ENCODE results near the gene MEX3C. TPM values are rescaled to one million over a fixed set of nuclear protein-coding genes. Genes with fewer than 3 reads are reported as not detected.

Gene MEX3C
- 36.1 and 37.6 TPM in 2 replicates for total RNA-seq (2014; rRNA removed)
- polyA plus RNA-seq (2012), result 13.7 TPM

DNA sequence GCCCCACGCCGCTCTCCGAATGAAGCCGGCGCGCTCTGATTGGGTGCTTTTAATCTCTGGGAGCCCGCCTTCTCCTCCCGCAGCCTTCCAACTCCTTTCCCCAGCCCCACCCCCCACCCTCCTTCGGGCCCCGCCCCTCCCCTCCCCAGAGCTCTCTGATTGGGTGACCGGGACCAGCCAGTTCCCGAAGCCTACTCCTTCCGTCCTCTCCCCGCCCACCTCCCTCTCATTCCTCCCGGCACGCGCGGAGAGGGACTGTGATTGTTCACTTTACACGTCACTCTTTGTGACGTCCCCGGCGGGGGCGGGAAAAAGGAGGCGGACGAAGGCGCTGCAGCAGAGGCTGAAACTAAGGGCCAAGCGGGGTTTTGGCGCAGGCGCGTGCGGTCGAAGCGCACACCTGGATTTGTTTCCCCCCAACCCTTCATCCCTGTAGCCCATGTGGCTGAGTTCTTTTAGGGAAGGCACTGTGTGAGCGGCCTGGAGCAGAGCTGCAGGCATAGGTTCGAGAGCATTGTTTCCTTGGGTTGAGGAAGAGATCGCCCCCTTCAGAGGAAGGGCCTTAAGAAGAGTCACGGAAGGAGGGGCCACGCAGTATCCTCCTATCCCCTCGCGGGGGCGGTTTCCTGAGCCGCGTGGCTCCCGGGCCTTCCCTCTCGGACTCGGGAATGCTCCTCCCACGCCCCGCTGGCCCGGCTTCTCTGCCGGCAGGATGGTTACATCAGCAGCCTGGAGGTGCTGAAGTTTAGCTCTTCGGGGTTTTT lies at the start of gene MEX3C:
TSS of gene MEX3C (minus strand) at position 21 of the 764 bp plus-strand sequence. CDS start 361 bp downstream, outside the sequence.
- peak; percentile 99 for DNase-seq (ENCODE audit: low read depth)

DNA sequence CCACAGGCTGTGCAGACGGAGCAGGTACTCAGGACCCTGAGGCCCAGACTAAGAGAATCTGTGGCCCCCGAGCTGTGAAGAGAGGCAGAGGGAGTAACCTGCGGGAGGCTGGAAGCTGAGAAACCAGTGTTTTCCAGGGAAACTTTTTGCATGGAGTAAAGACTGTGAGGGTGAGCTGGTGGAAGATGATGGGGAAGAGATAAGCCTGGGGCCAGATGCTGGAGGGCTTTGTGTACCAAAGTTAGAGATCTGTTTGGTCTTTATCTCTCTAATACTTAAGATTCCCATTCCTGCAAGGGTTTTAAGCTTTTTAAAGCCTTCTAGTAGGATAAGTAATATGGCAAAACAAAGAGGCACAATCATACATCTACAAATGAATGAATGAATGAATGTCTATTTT lies 43.7 kb upstream of the MEX3C start:
- DNase-seq (ENCODE audit: low read depth), result no peak

DNA sequence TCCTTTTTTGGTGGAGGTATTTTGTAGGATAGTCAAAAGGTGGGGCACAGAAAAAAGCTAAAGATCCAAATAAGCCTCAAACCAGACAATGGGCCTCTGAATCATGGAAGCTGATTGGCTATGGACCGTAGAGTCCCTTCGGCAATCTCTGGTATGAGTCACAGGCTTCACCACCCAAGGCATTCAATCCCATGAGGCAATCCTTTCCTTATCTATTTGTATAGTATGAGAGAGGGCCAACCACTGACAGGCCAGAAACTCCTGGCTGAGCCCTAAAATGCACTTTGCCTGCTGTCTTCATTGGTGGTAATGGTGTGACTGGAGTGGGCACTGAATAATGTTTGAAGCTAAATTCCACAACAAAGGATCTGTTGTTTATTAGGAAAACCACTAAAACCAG lies 38.7 kb upstream of the MEX3C start:
- DNase-seq (ENCODE audit: low read depth), result peak; percentile 17

DNA sequence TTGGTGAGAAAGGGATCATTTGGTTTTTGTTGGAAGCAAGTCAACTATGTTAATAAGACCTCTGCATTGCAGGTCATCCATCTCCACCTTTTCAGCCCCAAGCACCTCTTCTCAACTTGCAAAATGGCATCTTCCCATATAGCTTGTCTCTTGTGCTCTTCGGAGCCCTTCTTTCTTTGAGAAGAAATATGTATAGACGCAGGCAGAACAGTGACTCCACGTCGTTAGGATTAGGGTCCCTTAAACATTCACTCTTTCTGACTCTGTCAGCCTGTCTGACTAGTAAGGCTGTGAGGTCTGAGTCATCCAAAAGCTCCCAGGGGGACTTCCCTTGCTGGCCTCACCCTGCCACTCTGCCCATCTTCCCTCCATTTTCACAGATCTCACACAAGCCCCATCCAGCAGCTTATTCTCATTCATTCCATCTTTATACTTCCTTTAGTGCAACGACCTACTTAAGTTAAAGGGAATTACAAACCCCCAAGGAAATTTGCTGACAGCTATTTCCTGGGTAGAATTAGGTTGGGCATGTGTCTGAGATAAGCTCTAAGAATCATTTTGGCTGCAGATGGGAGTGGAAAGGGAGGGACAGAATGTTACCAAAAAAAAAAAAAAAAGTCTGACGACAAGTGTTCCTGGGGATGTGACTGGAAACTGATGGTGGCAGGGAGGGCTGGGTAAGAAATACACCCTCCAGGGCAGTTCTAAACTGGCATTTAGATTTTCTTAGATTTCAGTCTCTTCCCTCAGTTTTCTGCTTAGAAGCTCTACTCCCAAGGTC lies 37.7 kb upstream of the MEX3C start:
- peak; percentile 1 for DNase-seq (ENCODE audit: low read depth)

DNA sequence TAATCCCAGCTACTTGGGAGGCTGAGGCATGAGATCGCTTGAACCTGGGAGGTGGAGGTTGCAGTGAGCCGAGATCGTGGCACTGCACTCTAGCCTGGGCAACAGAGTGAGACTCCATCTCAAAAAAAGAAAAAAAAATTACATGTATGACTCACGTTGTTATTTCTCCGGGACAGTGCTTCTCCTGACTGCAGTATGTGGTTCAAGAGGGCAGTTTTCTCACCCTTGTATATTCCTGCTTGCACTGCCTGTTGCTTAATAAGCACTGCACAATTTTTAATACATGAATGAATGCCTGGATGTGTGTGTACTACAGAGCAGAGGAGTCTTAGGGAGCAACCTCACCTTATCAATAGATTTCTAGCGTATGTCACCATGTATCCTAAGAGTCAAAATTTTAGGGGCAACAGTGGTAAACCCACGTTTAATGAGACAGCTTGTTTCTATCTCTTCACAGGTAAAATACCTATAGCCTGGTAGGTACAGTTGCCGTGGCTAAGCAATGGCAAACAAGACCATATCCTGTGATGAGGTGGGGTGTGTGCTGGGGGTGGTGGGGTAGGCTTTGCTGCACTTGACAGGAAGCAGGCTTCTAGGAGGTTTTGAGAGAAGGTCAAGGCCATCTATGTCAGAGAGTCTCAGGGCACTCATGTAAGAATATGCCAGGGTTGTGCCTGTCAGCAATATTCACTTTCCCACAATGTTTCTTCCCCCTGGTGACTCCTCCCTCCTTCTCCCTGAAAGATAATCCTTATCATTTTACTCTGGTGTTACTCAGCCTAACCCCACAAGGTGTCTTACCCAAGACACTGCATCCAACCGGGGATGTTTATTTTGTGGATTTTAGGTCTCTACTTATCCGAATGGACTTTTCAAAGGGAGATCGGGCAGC lies 36.9 kb upstream of the MEX3C start:
- DNase-seq (ENCODE audit: low read depth), result no peak

DNA sequence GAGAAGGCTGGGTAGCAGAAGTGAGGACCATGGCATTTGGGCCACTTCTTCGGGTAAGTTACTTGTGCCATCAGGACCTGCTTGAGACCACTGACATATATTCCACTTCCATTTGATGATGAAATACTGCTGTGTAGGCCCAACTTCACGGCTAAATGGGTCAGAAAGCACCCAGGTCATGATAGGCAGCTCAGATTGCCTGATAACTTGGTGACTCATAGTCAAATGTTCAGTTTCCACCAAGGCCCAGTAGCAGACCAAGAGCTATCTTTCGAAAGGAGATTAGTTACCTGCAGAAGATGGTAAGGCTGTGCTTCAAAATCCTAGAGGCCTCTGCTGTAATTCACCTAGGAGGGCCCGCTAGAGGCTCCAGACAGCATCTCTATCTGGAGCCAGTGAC lies 31.8 kb upstream of the MEX3C start:
- no peak for DNase-seq (ENCODE audit: low read depth)

DNA sequence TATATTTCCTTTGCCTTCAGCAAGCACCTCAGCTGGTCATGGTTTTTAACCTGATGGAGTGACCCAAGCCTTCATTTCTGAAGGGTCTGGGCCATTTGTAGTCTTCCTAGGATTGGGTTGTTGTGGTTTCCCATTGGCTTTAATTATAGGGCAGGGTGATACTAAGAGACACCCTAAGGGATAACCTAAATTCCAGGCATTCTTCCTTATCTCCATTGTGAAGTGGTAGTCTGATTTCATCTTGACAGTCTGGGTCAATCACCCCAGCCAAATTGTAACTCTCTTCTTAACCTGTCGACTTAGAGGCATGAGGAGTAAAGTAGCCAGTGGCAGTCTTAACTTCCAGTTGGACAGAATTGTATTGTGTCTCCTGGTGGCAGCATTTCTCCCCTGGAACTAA lies 30.2 kb upstream of the MEX3C start:
- no peak for DNase-seq (ENCODE audit: low read depth)

DNA sequence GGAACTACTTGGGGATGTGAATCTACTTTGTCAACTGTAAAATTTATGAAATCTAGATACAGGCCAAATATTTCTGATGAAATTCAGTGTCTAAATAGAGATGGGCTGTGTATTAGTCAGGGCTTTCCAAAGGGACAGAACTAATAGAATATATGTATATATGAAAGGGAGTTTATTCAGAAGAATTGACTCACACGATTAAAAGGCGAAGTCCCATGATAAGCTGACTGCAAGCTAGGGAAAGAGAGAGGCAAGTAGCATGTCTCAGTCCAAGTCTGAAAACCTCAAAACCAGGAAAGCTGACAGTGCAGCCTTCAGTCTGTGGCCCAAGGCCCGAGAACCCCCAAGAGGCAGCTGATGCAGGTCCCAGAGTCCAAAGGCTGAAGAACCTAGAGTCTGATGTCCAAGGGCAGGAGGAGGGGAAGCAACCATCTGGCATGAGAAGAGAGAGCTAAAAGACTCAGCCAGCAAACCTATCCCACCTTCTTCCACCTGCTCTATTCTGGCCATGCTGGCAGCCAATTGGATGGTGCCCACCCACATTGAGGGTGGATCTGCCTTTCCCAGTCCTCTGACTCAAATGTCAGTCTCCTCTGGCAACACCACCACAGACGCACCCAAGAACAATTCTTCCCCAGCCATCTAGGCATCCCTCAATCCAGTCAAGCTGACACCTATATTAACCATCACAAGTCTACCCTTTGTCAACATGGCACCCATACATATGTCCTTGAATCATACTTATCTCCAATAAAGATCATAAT lies 29.3 kb upstream of the MEX3C start:
- no peak for DNase-seq (ENCODE audit: low read depth)

DNA sequence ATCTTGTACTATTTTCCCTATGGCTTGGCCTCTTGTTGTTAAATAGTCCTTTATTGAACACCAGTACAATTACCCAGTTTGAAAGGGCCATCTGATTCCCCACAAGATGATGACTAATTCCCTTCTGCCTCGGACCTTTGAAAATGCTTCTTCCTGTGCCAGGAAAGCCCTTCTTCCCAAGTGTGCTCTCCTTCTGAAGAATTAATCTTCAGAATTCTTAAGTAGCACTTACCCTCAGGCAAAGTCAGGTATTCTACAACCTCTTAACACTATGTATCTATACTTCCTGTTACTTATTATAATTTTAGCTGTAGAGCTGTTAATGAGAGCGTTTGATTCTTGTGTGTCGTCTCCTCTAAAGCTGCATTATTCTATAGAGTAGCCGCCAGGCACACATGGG lies 28.6 kb upstream of the MEX3C start:
- DNase-seq (ENCODE audit: low read depth), result no peak

DNA sequence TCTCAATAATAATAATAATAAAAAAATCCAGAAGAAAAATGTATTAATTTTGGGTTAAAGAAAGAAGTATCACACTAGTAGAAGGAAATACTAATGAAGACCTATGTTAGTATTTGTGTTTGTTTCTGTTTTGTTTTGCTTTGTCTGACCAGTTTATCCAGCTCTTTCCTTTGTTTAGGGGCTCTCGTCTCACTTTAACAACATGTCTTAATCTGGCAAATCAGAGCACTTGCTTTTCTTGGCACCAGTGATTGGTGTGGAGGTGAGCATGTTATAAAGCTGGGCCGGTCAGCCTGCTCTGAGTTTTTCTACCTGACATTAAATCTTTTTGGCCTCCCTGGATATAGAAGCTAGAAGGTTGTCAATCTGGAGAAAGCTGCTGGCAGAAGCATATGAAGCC lies 15.1 kb upstream of the MEX3C start:
- no peak for DNase-seq (ENCODE audit: low read depth)

DNA sequence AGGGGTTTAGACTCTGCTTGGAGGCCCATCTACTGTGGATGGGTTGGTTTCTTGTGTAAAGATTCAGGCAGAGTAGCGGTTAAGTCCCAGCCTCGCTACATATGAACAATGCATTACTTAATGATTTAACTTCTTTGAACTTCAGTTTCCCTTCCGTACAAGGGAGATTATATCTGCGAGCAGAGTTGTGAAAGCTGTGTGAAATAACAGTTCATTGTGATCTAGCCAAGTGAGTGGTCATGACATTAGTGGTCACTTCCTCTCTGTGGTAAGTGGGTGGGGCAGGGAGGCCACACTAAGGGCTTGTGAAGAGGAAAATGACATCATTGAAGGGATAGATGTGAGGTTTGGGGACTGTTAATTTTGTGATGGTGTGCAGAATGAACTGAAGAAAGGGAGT lies 14.1 kb upstream of the MEX3C start:
- DNase-seq (ENCODE audit: low read depth), result peak; percentile 51

DNA sequence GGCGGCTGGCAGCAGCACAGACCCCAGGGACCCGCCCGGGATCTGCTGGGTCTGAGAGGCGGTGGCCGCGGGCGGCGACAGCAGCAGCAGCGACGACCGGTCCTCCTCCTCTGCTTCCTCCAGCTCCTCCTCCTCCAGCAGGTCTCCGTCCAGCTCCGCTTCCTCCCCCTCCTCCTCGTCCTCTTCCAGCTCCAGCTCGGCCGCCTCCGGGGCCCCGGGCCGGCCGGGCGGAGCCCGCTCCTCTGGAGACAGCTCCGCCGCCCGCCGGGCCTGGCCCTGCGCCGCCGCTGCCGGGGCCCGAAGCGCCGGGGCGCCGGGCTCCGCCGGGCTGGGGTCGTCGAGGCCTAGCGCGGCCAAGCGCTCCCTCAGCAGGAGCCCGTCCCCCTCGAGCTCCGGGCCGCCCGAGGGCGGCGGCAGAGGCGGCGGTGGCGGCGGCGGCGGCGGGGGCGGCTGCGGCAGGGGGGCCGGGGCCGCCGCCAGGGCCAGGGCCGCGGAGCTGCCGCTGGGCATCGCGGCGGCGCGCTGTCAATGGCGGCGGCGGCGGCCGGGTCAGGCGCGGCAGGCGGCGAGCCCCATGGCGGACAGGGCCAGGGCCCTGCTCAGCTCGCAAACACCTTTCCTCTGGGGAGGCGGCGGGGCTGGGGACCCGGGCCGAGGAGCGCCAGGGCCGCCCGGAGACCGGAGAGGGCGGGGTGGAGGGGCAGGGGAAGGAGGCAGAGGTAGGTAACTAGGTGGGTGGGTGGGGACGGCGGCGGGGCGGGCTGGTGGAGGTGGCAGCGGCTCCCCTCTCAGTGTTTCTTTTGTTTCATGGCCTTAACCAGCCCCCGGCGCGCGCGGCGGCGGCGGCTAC lies 445 bp downstream of the MEX3C start:
- DNase-seq (ENCODE audit: low read depth), result peak; percentile 43

DNA sequence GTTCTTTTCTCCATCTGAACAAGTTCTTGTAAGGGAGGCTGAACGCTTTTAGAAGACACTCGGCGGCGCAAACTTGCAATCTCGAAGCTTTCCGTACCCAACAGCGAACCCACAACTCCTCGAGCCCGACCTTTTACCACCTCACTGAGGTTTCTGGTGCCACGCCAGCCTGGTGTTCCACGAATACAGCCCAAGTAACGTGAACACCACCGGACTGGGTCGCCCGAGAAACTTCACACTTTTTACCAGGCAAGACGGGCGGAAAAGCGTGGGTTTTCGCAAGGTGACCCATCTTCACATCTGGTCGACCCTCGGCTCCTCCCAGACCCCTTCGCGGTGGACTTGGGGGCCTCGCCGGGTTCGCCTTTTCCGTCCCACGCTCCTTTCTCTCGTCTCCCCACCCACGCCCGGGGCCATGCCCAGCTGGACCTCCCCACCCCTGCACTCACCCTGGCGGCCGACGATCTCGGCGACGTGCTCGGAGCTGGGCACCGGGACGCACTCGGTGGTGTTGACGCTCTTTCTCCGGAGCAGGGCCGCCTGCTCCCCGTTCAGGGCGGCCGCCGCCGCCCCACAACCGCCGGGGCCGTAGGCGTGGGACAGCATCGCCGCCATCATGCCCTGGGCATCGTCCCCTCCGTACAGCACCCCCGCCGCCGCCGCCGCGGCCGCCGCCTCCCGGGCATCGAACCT lies 1.2 kb downstream of the MEX3C start:
- DNase-seq (ENCODE audit: low read depth), result peak; percentile 30

DNA sequence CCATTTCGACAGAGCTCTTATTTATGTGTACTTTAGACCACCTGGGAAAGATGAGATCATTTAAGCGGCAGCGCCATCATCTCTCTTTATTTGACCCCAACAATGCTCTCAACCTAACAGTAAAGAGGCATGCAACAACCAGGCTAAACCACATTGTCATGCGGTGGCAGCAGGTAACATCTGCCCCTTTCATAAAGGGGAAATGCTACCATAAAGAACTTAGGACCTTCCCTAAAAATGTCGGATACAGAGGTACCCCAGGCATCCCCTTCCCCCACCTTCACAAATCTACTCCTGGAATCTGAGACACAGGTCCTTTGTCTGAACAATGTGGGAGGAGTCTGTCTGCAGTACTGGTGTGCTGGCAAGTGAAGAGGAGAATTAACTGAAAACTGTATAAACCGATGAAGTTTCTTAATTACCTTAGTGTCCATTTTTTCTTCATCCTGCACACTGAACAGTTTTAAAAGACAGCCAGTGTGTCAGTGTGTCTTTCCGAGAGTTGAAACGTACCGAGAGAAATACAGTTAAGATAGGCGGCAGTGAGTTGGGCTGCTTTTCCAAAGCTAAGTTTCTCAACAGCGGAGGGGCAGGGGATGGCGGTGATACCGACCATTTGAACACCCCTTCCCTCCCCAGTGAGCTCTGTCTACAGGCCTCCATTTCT lies 1.9 kb downstream of the MEX3C start:
- DNase-seq (ENCODE audit: low read depth), result peak; percentile 49

DNA sequence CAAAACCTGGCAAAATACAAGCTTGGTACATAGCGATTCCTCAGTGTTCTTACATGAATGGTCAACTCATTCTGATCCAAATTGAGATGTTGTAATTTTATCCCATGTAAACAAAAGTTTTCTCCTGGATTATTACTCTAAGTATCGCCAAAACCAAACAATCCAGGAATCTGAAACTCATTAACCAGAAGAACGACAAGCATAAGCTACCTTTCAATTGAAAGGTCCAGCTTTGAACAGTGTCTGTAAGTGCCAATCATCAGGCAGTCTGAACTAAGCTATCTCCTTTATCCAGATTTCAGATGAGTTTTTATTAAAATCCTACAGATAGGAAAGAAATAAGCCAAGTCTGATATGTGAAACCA lies 2.4 kb downstream of the MEX3C start:
- no peak for DNase-seq (ENCODE audit: low read depth)

DNA sequence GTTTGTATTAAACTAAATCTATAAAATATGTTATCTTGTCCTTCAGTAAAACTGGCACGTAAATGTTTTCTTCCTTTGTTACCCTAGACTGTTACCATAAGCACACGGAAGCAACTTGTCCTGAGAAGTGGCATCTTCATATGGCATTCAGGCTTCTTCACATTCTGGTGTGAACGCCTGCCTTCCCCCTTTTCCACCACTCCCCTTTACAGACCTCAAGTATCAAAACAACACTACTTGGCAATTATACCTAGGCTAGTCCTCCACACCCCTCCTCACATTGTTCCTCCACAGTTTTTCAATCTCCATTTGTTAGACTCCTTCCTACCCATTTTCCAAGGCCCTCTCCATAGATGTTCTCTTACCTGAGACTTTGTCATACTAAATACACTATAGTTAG lies 2.9 kb downstream of the MEX3C start:
- DNase-seq (ENCODE audit: low read depth), result no peak

DNA sequence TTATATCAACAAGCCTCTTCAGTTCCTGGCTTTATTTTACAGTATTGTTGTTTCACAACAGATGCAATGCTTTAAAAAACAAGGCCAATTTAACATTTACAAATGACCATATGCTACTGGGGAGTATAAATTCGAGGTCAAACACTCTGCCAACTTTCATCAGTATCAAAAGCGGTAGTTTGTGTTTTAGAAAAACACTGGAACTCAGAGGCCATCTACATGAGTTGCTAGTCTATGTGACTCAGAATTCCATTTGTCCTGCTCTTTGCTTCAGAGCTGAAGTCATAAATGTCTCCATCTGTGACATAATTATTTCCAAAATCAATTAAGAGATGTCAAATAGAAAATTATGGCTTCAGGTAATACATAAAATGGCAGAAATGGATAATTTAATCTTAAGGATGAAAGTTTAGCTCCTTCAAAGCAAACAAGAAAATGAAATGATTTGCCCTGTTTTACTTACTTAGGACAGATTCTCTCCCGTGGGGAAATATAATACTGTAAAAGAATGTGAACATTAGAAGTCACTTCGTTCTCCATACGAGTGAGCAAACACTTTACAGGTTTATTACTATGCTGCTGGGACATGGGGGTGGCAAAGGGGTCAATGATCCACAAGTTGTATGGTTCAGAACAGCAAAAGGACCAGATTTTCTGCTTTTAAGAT lies 3.7 kb downstream of the MEX3C start:
- peak; percentile 48 for DNase-seq (ENCODE audit: low read depth)

DNA sequence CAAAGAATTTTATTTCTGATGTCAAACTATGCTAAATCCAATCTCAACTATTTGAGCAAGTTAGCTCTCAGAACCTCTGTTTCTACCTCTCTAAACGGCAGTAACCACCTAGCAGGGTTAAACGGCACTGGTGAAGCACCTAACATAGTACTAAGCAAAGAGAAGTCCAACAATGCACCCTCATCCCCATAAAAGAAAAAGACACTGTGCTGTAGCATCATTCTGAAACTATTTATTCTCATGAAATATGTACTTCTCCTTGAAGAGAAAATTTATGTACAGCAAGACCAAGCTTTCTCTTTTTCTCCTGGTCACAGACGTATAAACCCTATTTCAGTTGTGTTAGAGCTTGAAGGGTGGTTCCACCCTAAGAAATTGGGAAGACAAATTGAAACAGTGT lies 4.8 kb downstream of the MEX3C start:
- no peak for DNase-seq (ENCODE audit: low read depth)

DNA sequence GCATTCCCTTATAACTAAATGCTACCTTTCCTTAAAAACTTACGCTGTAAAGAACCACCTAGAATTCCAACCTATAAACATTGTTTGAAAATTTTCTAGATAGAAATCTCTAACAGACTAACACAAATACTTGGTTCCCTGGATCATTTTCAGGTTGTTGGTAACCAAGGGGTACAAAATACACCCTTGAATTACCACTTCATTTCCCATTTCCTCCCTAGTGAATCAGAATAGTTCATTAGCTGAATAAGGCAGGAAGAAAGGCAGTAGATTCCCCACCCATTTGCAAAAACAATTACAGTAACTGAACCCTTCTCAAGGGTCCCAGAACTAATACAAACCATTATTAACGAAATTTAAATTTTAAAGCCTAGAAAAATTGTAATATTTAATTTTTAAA lies 5.5 kb downstream of the MEX3C start:
- no peak for DNase-seq (ENCODE audit: low read depth)
